Stimulated activated naive B cell treated with anti-CD40 and anti-IgM and Interleukin-4, amounts not matched to agents 10 μg/mL and 1 μg/mL and 100 μg/mL, for 72 hours (primary cell): ENCODE data around the gene ARL8A.
"Not testable (repeated sequence)": the region's sequence is repeated elsewhere in the genome, so short reads cannot be mapped to it uniquely, and the experiment has no call there.

ENCODE experiments used
- ATAC-seq, 2 donors: fragments of 150-1000 bp; cut with Tn5 transposase; replicated peaks; 2 replicates each; pipeline ENCODE4 v1.10.0; 2021; ENCODE audit warnings: moderate library complexity in 1 of 2
- DNase-seq: peaks from one replicate; pipeline ENCODE4 v3.0.0; 2021
- H3K27ac Mint-ChIP-seq: one replicate; pipeline ENCODE4 v1.8.0; 2022; ENCODE audit warnings: mild to moderate bottlenecking, mixed read lengths
- H3K27me3 Mint-ChIP-seq, 2 donors: one replicate each; pipeline ENCODE4 v1.8.0; 2022; ENCODE audit warnings: mixed read lengths in 2 of 2
- H3K36me3 Mint-ChIP-seq, 2 donors: one replicate each; pipeline ENCODE4 v1.8.0; 2022; ENCODE audit warnings: mixed read lengths in 2 of 2, mild to moderate bottlenecking in 1 of 2
- H3K4me1 Mint-ChIP-seq, 2 donors: one replicate each; pipeline ENCODE4 v1.8.0; 2022; ENCODE audit warnings: mixed read lengths in 2 of 2, mild to moderate bottlenecking in 1 of 2
- H3K4me3 Mint-ChIP-seq, 2 donors: one replicate each; pipeline ENCODE4 v1.8.0; 2022; ENCODE audit warnings: mild to moderate bottlenecking in 2 of 2, mixed read lengths in 2 of 2, moderate library complexity in 1 of 2
- H3K9me3 Mint-ChIP-seq, 2 donors: one replicate each; pipeline ENCODE4 v1.8.0; 2022; ENCODE audit warnings: mixed read lengths in 2 of 2, mild to moderate bottlenecking in 1 of 2

ARL8A gene

DNA sequence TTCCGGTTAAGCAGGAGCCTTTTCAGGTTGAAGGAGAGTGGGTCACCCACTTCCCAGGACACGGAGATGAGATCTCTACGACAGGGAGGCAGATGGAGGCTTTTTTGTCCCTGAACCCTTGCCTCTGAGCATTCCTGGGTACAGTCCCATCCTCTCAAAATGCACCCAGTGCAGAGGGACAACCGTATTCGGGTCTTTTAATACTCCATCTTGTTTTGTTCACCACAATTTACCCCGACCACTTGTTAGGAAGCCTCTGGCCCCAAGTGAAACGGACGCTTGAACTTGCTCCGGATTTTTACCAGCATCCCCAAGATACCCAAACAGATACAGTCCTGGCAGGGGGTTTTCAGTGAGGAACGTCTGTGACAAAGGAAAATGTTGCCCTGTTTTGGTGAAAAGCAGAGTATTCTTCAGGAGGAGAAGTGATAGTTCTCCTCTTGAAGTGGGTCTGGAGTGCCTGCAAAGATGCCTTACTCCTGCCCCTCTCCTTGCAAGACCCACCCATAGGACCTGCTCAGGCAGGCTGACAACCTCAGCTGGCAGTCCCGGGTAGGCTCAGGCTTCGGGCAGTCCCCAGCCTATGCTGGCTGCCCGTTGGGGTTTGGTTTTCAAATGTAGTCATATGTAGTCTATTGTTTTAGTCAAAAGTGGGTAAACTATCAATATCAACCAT lies 669 bp upstream of the ARL8A start:
- Mint-ChIP-seq H3K4me3 (peak overlapping the region; percentile 80 to 91), H3K36me3 (peaks cover 15 to 16% of the 10 kb centered on the region in 2 donors), H3K4me1 (peaks cover 19 to 60% of the 10 kb centered on the region in 2 donors), H3K27ac (peak overlapping the region; percentile 87), H3K27me3 (no peaks in the 10 kb centered on the region), H3K9me3 (no peaks in the 10 kb centered on the region)
- no peak for DNase-seq
- peak; percentile 19 to 41 for ATAC-seq

DNA sequence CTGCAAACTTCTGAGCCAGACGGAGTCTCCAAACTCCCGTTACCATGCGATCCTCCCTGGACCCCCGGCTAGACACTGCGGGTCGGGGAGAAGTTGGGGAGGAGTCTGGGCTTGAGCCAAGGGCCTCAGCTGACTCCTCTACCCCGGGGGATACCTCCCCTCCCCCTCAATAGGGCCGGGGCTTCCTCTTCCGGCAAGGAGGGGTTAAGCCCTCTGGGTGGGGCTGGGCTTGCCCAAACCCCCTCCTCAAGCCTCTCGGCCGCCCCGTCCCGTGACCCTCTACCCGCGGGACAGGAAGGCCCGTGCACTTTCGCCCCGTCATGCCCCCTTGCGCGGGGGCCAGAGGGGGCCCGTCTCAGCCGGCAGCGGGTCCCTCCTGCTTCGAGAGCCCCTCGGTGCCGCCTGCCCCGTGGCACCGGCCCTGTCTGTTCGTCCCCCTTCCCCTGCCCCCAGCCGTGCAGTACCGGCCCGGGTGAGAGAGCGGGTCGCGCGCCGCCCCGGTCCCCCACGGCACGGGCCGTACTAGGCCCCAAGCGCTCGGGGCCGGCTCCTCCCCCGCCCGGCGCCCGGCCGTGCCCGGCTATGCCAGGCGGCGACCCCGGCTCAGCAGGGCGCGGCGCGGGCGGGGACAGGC lies 652 bp downstream of the ARL8A start:
- ATAC-seq = peak; percentile 62 to 69

GRCh38 chr1:202143011-202143767 lies 1.3 kb downstream of the ARL8A start:
- DNase-seq (no peak), ATAC-seq (peak; percentile 66 to 70)
- H3K27ac Mint-ChIP-seq = peak overlapping the region; percentile 93
- no peaks in the 10 kb centered on the region for H3K27me3 Mint-ChIP-seq
- H3K4me1 Mint-ChIP-seq = peaks cover 21 to 68% of the 10 kb centered on the region in 2 donors
- no peaks in the 10 kb centered on the region for H3K9me3 Mint-ChIP-seq
- peaks cover 8 to 9% of the 10 kb centered on the region in 2 donors for H3K36me3 Mint-ChIP-seq
- peak overlapping the region; percentile 91 to 93 for H3K4me3 Mint-ChIP-seq

More for the DNA sequence above, 652 bp downstream of the ARL8A start:
- no peak for DNase-seq
- Mint-ChIP-seq H3K9me3 (no peaks in the 10 kb centered on the region), H3K4me3 (peak overlapping the region; percentile 91 to 93), H3K4me1 (peaks cover 19 to 63% of the 10 kb centered on the region in 2 donors), H3K27me3 (no peaks in the 10 kb centered on the region), H3K27ac (peak overlapping the region; percentile 93), H3K36me3 (peaks cover 11% of the 10 kb centered on the region in 2 donors)

- not testable (repeated sequence) for H3K9me3 Mint-ChIP-seq, DNase-seq, H3K27me3 Mint-ChIP-seq, H3K4me3 Mint-ChIP-seq, H3K27ac Mint-ChIP-seq, ATAC-seq
- H3K36me3 Mint-ChIP-seq = peaks cover 6 to 12% of the 10 kb centered on the region in 2 donors
- peaks cover 18 to 60% of the 10 kb centered on the region in 2 donors for H3K4me1 Mint-ChIP-seq
These were observed 3.1 kb downstream of the ARL8A start for GRCh38 chr1:202141468-202141867.

DNA sequence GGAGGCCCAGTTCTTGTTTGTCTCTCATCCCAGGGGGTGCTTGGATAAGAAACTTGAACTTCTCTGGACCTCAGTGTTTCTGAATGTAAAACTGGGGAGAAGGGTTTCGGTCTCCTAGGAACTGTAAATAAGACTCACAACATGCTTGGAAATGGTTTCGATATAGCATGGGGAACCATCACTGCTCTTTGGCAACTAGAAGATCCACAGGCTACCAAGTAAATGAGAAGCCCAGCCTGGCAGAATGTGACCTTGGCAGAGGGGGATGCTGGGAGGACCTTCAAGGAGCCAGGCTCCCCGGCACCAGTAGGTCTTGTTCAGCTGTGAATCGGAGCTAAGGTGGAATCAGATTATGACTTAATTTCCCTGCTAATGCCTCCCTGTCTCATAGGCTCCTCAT lies 3.7 kb downstream of the ARL8A start:
- H3K36me3 Mint-ChIP-seq = peaks cover 7 to 13% of the 10 kb centered on the region in 2 donors
- no peaks in the 10 kb centered on the region for H3K27me3 Mint-ChIP-seq
- H3K4me1 Mint-ChIP-seq = peaks cover 18 to 54% of the 10 kb centered on the region in 2 donors
- ATAC-seq (no peak), DNase-seq (no peak)
- H3K4me3 Mint-ChIP-seq = no peak overlapping the region
- H3K27ac Mint-ChIP-seq = no peak overlapping the region
- no peaks in the 10 kb centered on the region for H3K9me3 Mint-ChIP-seq

- H3K4me3 Mint-ChIP-seq = no peak overlapping the region
- H3K4me1 Mint-ChIP-seq = peaks cover 7 to 15% of the 10 kb centered on the region in 2 donors
- H3K9me3 Mint-ChIP-seq = no peaks in the 10 kb centered on the region
- H3K27ac Mint-ChIP-seq = no peak overlapping the region
- DNase-seq (peak; percentile 32), ATAC-seq (peak; percentile 89 to 95)
- H3K27me3 Mint-ChIP-seq = no peaks in the 10 kb centered on the region
- H3K36me3 Mint-ChIP-seq = peaks cover 22 to 46% of the 10 kb centered on the region in 2 donors
These were observed 9.3 kb downstream of the ARL8A start for GRCh38 chr1:202135221-202135721.

- Mint-ChIP-seq H3K4me3 (no peak overlapping the region), H3K9me3 (no peaks in the 10 kb centered on the region), H3K4me1 (peaks cover 7 to 15% of the 10 kb centered on the region in 2 donors), H3K27me3 (no peaks in the 10 kb centered on the region), H3K27ac (no peak overlapping the region), H3K36me3 (peaks cover 22 to 46% of the 10 kb centered on the region in 2 donors)
- DNase-seq (no peak), ATAC-seq (no peak)
These were observed 9.8 kb downstream of the ARL8A start for GRCh38 chr1:202134645-202135172.

DNA sequence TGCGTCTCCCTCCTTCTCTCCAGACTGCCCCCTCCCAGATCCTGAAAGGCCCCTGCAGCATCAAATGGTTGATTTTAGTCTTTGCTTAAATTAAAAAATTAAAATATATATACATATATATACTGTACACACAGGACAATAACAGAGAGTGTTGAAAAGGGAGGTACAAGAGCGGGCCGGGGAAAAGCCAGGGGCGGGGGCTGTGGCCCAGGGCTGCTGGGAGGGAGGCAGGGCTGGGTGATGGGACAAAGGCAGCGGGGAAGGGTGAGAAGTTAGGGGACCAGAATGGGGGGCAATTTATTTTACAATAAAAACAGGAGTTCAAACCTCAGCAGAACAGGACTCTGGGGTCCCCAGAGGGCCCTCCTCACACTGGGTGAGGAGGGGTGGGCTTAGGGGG lies 10.5 kb downstream of the ARL8A start:
- H3K36me3 Mint-ChIP-seq = peaks cover 25 to 49% of the 10 kb centered on the region in 2 donors
- no peak for ATAC-seq

DNA sequence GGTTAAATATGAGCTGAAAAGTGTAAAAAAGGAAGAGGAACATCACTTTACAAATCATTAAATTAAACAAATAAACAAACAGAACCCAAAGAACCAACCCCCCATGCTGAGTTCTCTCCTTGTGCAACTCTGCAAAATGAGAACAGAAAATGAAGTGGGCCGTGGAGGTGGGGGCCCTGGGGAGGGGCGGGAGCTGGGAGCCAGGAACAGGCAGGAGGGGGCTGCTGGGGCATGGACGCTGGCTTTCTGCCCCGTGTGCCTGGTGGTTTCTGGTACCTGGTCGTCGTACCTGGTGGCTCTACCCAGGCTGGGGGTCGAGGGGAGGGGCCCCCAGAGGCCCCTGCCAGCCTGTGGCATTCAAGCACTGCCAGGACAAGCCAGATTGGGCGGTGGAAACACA lies 11.0 kb downstream of the ARL8A start:
- no peak for ATAC-seq
- peak overlapping the region; percentile 47 for H3K27ac Mint-ChIP-seq
- no peak for DNase-seq
- H3K4me3 Mint-ChIP-seq = no peak overlapping the region
- H3K27me3 Mint-ChIP-seq = no peaks in the 10 kb centered on the region
- H3K9me3 Mint-ChIP-seq = no peaks in the 10 kb centered on the region
- peaks cover 6 to 8% of the 10 kb centered on the region in 2 donors for H3K4me1 Mint-ChIP-seq
- H3K36me3 Mint-ChIP-seq = peaks cover 26 to 53% of the 10 kb centered on the region in 2 donors

More for the DNA sequence above, 10.5 kb downstream of the ARL8A start:
- Mint-ChIP-seq H3K27ac (no peak overlapping the region), H3K4me1 (peaks cover 7 to 13% of the 10 kb centered on the region in 2 donors), H3K9me3 (no peaks in the 10 kb centered on the region), H3K4me3 (no peak overlapping the region), H3K27me3 (no peaks in the 10 kb centered on the region)
- DNase-seq = no peak

DNA sequence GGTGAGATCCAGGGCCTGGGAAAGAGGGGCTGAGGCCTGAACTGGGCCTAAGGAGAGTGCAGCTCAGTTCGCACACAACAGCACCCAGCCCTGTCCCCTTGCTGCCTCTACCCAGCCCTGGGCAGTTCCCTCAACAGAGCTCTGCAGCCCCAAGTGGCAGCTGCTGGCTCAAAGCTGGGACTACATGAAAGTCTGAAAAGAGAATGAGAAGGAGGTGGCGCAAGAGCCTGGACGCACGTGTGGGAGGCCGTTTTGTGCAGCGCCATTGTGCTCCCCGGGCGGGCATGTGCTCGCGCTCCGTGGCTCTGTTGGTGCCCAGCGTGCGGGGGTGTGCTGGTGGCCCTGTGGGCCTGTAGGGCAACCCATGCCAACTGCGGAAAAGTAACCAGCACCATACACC lies 11.5 kb downstream of the ARL8A start:
- H3K27me3 Mint-ChIP-seq = no peaks in the 10 kb centered on the region
- peaks cover 3 to 5% of the 10 kb centered on the region in 2 donors for H3K4me1 Mint-ChIP-seq
- ATAC-seq (no peak), DNase-seq (no peak)
- H3K36me3 Mint-ChIP-seq = peaks cover 27 to 50% of the 10 kb centered on the region in 2 donors
- H3K9me3 Mint-ChIP-seq = no peaks in the 10 kb centered on the region
- H3K27ac Mint-ChIP-seq = peak overlapping the region; percentile 47
- no peak overlapping the region for H3K4me3 Mint-ChIP-seq

DNA sequence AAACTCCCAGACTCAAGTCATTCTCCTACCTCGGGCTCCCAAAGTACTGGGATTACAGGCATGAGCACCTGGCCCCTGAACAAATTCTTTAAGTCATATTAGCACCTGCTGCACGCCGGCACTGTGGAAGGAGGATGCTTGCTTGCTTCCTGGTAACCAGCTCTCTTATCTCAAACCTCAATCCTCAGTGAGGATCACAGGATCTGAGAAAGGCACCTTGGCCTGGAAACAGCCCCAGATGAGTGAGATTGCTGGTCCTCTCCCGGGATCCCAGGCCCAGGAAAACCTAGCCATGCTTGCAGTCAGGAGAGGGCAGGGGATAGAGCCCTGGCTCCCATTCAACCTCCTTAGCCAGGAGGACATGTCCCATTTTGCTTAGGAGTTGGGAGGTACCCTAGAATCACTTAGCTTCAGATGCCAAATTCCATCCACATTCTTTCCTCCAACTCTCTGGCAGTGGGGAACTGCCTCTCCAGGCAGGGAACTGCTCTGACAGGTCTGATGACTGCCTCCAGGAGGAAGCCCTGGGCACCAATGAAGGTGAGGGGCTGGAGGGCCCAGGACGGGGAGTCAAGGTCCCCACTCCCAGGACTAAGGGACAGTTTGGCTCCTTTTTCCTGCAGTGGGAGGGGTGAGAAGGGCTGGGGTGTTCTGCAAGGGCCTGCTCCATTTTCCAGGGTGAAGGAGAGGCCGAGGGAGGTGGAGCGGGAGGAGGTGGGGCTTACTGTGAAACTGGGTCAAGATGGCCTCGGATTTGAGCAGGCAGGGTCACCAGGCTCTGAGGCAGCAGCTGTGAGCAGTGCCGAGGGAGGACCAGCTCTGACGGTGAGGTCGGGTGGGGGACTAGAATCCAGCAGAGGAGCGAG lies 12.3 kb downstream of the ARL8A start:
- DNase-seq (no peak), ATAC-seq (no peak)
- H3K9me3 Mint-ChIP-seq = no peaks in the 10 kb centered on the region
- peaks cover 0 to 5% of the 10 kb centered on the region in 2 donors for H3K4me1 Mint-ChIP-seq
- peaks cover 26 to 43% of the 10 kb centered on the region in 2 donors for H3K36me3 Mint-ChIP-seq
- no peak overlapping the region for H3K27ac Mint-ChIP-seq
- H3K4me3 Mint-ChIP-seq = no peak overlapping the region
- H3K27me3 Mint-ChIP-seq = peaks cover 2 to 3% of the 10 kb centered on the region in 2 donors

DNA sequence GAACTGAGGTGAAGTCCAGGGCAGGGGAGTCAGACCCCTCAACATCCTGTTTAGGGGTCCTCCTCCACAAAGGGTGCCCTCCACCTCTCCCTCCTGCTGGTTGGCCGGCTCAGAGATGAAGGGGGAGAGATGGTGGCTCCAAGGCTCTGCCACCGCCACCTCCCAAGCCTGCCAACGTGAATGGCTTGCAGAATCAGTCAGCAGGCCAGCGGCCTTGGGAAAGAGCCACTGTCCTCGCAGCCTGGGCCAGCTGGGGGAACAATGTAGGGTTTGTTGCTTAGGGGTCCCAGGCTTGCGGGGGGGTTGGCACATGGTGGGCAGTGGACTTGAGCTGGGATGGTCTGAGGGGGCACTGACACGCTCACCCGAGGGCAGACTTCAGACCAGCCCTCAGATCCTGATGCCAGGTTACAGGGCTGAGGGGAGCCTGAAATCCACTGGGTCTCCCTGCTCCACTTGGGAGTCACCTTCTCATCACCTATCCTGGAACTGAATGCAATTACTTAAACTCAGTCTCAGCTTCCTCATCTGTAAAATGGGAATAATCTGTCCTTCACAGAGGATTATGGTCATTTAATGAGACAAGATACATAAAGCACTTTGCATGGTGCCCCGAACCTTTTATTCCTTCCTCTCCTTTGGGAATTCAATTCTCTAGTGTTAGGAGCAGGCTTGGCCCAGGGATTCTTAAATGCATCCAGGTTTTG lies 13.6 kb downstream of the ARL8A start:
- no peak overlapping the region for H3K4me3 Mint-ChIP-seq
- ATAC-seq (no peak), DNase-seq (no peak)
- H3K9me3 Mint-ChIP-seq = no peaks in the 10 kb centered on the region
- H3K4me1 Mint-ChIP-seq = peaks cover 0 to 5% of the 10 kb centered on the region in 2 donors
- no peak overlapping the region for H3K27ac Mint-ChIP-seq
- peaks cover 4 to 13% of the 10 kb centered on the region in 2 donors for H3K27me3 Mint-ChIP-seq
- H3K36me3 Mint-ChIP-seq = peaks cover 26 to 43% of the 10 kb centered on the region in 2 donors

- ATAC-seq (peak in 1 of 2 donors; percentile 6), DNase-seq (no peak)
- no peaks in the 10 kb centered on the region for H3K4me1 Mint-ChIP-seq
- H3K9me3 Mint-ChIP-seq = no peaks in the 10 kb centered on the region
- H3K4me3 Mint-ChIP-seq = no peak overlapping the region
- H3K27ac Mint-ChIP-seq = no peak overlapping the region
- peaks cover 21 to 37% of the 10 kb centered on the region in 2 donors for H3K36me3 Mint-ChIP-seq
- H3K27me3 Mint-ChIP-seq = peaks cover 8 to 18% of the 10 kb centered on the region in 2 donors
These were observed 14.2 kb downstream of the ARL8A start for GRCh38 chr1:202130297-202130721.
